ENCODE measurements around the gene MYO15B. TPM values are rescaled to one million over a fixed set of nuclear protein-coding genes. Genes with fewer than 3 reads are reported as not detected.

MYO15B gene
- total RNA-seq, 1 experiment from 2014 or later = 26.5 TPM

- Histone ChIP-seq H3K4me3 (ENCODE audit: low read depth in 2 of 2, low read length in 2 of 2) (no peak overlapping the region), H3K27me3 (ENCODE audit: control insufficient read depth, insufficient read depth, low read length) (no peaks in the 10 kb centered on the region), H3K36me3 (ENCODE audit: control insufficient read depth, insufficient read depth, low read length) (no peaks in the 10 kb centered on the region), H3K9me3 (ENCODE audit: control insufficient read depth, insufficient read depth, low read depth, low read length) (no peaks in the 10 kb centered on the region), H3K27ac (ENCODE audit: low read length) (no peak overlapping the region), H3K4me1 (ENCODE audit: control insufficient read depth, insufficient read depth, low read length) (no peaks in the 10 kb centered on the region)
- DNase-seq (ENCODE audit: low read depth, low spot score) = peak; percentile 33
- intact Hi-C loops (cut with micrococcal nuclease; ENCODE audit: unreplicated experiment) (no loop called here), in situ Hi-C loops (cut with HindIII; ENCODE audit: low pct_unique_long_range_greater_than_20kb, low sequenced_read_pairs) (no loop called here)
- ATAC-seq = peak; percentile 80
- ChIA-PET CTCF (interaction anchor here (0.5 to 2.9 kb wide), 15 partner anchors 8 to 172 kb away, joined by 3 to 12 read pairs (median 5); partner anchors contain the start of gene SMIM5), POLR2A (interaction anchor here (0.6 kb wide), 1 partner anchor 182 kb away, joined by 5 read pairs; no protein-coding TSS in a partner anchor)
- TF ChIP-seq, protein P1, sequence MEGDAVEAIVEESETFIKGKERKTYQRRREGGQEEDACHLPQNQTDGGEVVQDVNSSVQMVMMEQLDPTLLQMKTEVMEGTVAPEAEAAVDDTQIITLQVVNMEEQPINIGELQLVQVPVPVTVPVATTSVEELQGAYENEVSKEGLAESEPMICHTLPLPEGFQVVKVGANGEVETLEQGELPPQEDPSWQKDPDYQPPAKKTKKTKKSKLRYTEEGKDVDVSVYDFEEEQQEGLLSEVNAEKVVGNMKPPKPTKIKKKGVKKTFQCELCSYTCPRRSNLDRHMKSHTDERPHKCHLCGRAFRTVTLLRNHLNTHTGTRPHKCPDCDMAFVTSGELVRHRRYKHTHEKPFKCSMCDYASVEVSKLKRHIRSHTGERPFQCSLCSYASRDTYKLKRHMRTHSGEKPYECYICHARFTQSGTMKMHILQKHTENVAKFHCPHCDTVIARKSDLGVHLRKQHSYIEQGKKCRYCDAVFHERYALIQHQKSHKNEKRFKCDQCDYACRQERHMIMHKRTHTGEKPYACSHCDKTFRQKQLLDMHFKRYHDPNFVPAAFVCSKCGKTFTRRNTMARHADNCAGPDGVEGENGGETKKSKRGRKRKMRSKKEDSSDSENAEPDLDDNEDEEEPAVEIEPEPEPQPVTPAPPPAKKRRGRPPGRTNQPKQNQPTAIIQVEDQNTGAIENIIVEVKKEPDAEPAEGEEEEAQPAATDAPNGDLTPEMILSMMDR (IDR thresholded peaks at IDR 0.05) = peak; percentile 95
- TF ChIP-seq POLR2AphosphoS5 (IDR thresholded peaks at IDR 0.05; ENCODE audit: low read depth, low read length) = no peak
- no TSS peak for BruUV-seq (replicated peaks)
These were observed 13.7 kb downstream of the MYO15B start for GRCh38 chr17:75601057-75601987.

GRCh38 chr17:75602644-75603043 is 15.0 kb downstream of the MYO15B start:
- Histone ChIP-seq H3K9me3 (ENCODE audit: control insufficient read depth, insufficient read depth, low read depth, low read length) (no peaks in the 10 kb centered on the region), H3K27ac (ENCODE audit: low read length) (no peak overlapping the region), H3K4me1 (ENCODE audit: control insufficient read depth, insufficient read depth, low read length) (no peaks in the 10 kb centered on the region), H3K27me3 (ENCODE audit: control insufficient read depth, insufficient read depth, low read length) (no peaks in the 10 kb centered on the region), H3K36me3 (ENCODE audit: control insufficient read depth, insufficient read depth, low read length) (no peaks in the 10 kb centered on the region), H3K4me3 (ENCODE audit: low read depth in 2 of 2, low read length in 2 of 2) (no peak overlapping the region)
- intact Hi-C loops (cut with micrococcal nuclease; ENCODE audit: unreplicated experiment) (no loop called here), in situ Hi-C loops (cut with HindIII; ENCODE audit: low pct_unique_long_range_greater_than_20kb, low sequenced_read_pairs) (no loop called here)
- TF ChIP-seq REST (IDR thresholded peaks at IDR 0.05; ENCODE audit: insufficient read depth in 1 of 2, low read depth in 2 of 2, low read length in 1 of 2) = no peak
- no peak for TF ChIP-seq TCF7L2 (IDR thresholded peaks at IDR 0.05; ENCODE audit: low read depth, low read length)
- no peak for TF ChIP-seq POLR2AphosphoS5 (IDR thresholded peaks at IDR 0.05; ENCODE audit: low read depth, low read length)
- no peak for TF ChIP-seq SIN3A (IDR thresholded peaks at IDR 0.05; ENCODE audit: borderline replicate concordance, insufficient read depth, low read depth, low read length)
- TF ChIP-seq, protein P1 (IDR thresholded peaks at IDR 0.05) = no peak
- POLR2A ChIA-PET = no interaction called here
- no peak for DNase-seq (ENCODE audit: low read depth, low spot score)
- BruUV-seq (replicated peaks) = no TSS peak
- ATAC-seq = 0 out of 2 replicates have a peak, but pooled peaks have one; percentile 22
- CTCF ChIA-PET = interaction anchor here (2.7 to 2.9 kb wide), 2 partner anchors 12 to 30 kb away, joined by 12 read pairs; partner anchors contain the start of gene SMIM5

Measured in Panc1 (cell line).